Lower lobe of right lung (tissue), 2 donors: Measurements from ENCODE around the gene ARL11. TPM values are rescaled to one million over a fixed set of nuclear protein-coding genes. Genes with fewer than 3 reads are reported as not detected.
"Not testable (repeated sequence)": the region's sequence is repeated elsewhere in the genome, so short reads cannot be mapped to it uniquely, and the experiment has no call there.

Experiments
- ATAC-seq, 2 donors: fragments of 200-7000 bp; cut with Tn5 transposase; one replicate each; pipeline ENCODE4 v1.9.1; 2020 to 2022; ENCODE audit warnings: mild to moderate bottlenecking in 2 of 2, moderate library complexity in 2 of 2
- DNase-seq: peaks from one replicate; pipeline ENCODE4 v3.0.0-alpha.2; 2020
- H3K27ac ChIP-seq: fragments of 200-600 bp; one replicate; pipeline ENCODE4 v1.8.0; 2022
- H3K27me3 ChIP-seq: fragments of 200-600 bp; one replicate; pipeline ENCODE4 v1.8.0; 2022; ENCODE audit warnings: low read depth
- H3K36me3 ChIP-seq: fragments of 200-600 bp; one replicate; pipeline ENCODE4 v1.8.0; 2022; ENCODE audit warnings: mild to moderate bottlenecking
- H3K4me1 ChIP-seq: fragments of 200-600 bp; one replicate; pipeline ENCODE4 v1.8.0; 2022
- H3K4me3 ChIP-seq: fragments of 200-600 bp; one replicate; pipeline ENCODE4 v1.8.0; 2022; ENCODE audit warnings: mild to moderate bottlenecking
- H3K9me3 ChIP-seq: fragments of 200-600 bp; one replicate; pipeline ENCODE4 v1.8.0; 2022
- intact Hi-C: fragments of 100-400 bp; cut with DNase I; formaldehyde crosslinking; loops from one replicate; pipeline ENCODE4 v1.11.0; 2022
- total RNA-seq: library from RNA; stranded (reverse); fragmentation: NEBNext Ultra II Directional; extraction: Animal tissue kit (Norgen Biotek cat#: 25700); gene quantifications from one replicate; pipeline ENCODE4 v1.2.1, GENCODE V29; 2021
- TF ChIP-seq, protein P1 (sequence below): fragments of 200-600 bp; IDR thresholded peaks from one replicate; pipeline ENCODE4 v1.8.0; 2022; ENCODE audit warnings: antibody characterized with exemption, mild to moderate bottlenecking
- donor health status: DM: no; HTN: yes; CAD: no; lungs with severe emphysema.

ARL11 gene
- total RNA-seq, 1 donor from 2014 or later, result 7.5 TPM

DNA sequence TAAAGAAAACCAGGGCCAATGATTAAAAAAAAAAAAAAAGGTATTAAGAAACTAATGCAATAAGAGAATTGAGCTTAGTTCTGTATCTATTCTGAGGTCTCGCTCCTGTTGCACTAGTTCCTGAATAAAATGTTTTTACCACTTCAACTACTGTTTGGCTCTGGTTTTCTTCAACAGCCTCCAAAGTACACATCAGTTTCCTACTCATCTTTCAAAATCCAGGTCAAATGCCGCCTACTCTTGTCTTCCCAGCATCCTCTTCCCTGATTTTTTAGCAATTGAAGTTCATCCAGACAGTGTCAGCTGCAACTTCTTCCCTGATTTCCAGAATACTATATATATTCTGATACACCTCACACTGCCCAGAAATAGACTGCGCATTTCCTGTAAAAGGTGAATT is 41.6 kb upstream of the ARL11 start:
- no peaks in the 10 kb centered on the region for H3K36me3 ChIP-seq
- TF ChIP-seq, protein P1, sequence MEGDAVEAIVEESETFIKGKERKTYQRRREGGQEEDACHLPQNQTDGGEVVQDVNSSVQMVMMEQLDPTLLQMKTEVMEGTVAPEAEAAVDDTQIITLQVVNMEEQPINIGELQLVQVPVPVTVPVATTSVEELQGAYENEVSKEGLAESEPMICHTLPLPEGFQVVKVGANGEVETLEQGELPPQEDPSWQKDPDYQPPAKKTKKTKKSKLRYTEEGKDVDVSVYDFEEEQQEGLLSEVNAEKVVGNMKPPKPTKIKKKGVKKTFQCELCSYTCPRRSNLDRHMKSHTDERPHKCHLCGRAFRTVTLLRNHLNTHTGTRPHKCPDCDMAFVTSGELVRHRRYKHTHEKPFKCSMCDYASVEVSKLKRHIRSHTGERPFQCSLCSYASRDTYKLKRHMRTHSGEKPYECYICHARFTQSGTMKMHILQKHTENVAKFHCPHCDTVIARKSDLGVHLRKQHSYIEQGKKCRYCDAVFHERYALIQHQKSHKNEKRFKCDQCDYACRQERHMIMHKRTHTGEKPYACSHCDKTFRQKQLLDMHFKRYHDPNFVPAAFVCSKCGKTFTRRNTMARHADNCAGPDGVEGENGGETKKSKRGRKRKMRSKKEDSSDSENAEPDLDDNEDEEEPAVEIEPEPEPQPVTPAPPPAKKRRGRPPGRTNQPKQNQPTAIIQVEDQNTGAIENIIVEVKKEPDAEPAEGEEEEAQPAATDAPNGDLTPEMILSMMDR, result no peak
- H3K4me3 ChIP-seq, result no peak overlapping the region
- no peaks in the 10 kb centered on the region for H3K9me3 ChIP-seq
- H3K27me3 ChIP-seq, result no peaks in the 10 kb centered on the region
- ATAC-seq, result no peak
- no peak overlapping the region for H3K27ac ChIP-seq
- no peak for DNase-seq
- intact Hi-C loops, result no loop called here
- H3K4me1 ChIP-seq, result peaks cover 18% of the 10 kb centered on the region

DNA sequence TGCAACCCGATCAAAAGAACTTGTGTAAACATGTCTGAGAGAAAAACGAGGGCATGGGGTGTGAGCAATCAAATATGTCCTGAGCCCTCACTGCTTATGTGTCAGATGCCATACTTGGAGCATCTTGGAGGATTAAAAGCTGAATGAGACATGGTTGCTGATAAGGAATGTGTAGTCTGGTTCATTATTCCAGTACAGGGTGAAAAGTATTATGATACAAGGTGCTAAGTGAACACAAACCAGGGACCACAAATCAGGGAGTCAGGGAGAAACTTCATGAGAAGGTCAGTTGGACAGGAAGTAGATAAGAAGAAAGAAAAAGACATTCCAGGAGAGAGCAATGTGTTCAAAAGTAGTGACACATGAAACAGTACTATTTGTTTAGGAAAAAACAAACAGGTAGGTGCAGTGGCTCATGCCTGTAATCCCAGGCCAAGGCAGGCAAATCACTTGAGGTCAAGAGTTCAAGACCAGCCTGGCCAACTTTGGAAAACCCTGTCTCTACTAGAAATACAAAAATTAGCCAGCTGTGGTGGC is 40.9 kb upstream of the ARL11 start:
- peaks cover 18% of the 10 kb centered on the region for H3K4me1 ChIP-seq
- DNase-seq (no peak), ATAC-seq (no peak)
- H3K36me3 ChIP-seq, result no peaks in the 10 kb centered on the region
- TF ChIP-seq, protein P1, result no peak
- intact Hi-C loops, result no loop called here
- H3K4me3 ChIP-seq, result no peak overlapping the region
- no peak overlapping the region for H3K27ac ChIP-seq
- no peaks in the 10 kb centered on the region for H3K9me3 ChIP-seq
- no peaks in the 10 kb centered on the region for H3K27me3 ChIP-seq

DNA sequence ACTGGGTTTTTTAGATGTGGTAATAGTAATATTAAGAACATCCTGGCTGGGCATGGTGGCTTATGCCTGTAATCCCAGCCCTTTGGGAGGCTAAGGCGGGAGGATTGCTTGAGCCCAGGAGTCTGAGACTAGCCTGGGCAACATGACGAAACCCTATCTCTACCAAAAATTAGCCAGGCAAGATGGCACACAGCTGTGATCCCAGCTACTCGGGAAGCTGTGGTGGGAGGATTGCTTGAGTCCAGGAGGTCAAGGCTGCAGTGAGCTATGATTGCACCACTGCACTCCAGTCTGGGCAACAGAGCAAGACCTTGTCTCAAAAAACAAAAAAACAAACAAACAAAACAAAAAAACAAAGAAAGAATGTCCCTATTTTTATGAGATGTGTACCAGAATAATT is 37.6 kb upstream of the ARL11 start:
- intact Hi-C loops, H3K4me3 ChIP-seq, ATAC-seq, H3K9me3 ChIP-seq, H3K36me3 ChIP-seq, DNase-seq, H3K27ac ChIP-seq, H3K4me1 ChIP-seq, H3K27me3 ChIP-seq: not testable (repeated sequence)

DNA sequence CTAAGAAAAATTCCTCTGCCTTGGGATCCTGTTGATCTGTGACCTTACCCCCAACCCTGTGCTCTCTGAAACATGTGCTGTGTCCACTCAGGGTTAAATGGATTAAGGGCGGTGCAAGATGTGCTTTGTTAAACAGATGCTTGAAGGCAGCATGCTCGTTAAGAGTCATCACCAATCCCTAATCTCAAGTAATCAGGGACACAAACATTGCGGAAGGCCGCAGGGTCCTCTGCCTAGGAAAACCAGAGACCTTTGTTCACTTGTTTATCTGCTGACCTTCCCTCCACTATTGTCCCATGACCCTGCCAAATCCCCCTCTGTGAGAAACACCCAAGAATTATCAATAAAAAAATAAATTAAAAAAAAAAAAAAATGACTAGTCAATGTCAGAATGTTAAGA is 34.4 kb upstream of the ARL11 start:
- ATAC-seq, H3K4me3 ChIP-seq, H3K27me3 ChIP-seq, H3K36me3 ChIP-seq, DNase-seq, H3K4me1 ChIP-seq, intact Hi-C loops, H3K9me3 ChIP-seq, H3K27ac ChIP-seq: not testable (repeated sequence)

DNA sequence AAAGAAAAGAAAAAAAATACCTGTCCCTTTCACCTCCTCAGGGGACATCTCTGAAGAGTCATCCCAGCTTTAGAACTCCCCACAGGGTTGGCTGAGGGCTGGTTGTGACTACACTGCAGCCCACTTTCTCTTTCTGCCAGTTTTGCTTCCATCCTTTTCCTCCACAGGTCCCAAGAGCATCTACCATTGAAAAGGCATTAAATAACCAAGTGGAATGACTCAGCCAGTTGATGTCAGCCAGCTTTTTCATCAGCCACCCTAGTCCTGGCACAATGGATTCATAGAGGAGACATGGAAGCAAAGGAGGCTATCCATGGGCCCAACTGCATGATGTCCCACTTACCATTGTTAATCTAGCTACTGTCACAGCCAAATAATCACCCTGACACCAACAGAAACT is 33.7 kb upstream of the ARL11 start:
- Histone ChIP-seq H3K9me3 (no peaks in the 10 kb centered on the region), H3K4me3 (no peak overlapping the region), H3K36me3 (no peaks in the 10 kb centered on the region), H3K27ac (no peak overlapping the region), H3K4me1 (no peaks in the 10 kb centered on the region), H3K27me3 (no peaks in the 10 kb centered on the region)
- DNase-seq (no peak), ATAC-seq (no peak)
- TF ChIP-seq, protein P1, result no peak
- intact Hi-C loops, result no loop called here

DNA sequence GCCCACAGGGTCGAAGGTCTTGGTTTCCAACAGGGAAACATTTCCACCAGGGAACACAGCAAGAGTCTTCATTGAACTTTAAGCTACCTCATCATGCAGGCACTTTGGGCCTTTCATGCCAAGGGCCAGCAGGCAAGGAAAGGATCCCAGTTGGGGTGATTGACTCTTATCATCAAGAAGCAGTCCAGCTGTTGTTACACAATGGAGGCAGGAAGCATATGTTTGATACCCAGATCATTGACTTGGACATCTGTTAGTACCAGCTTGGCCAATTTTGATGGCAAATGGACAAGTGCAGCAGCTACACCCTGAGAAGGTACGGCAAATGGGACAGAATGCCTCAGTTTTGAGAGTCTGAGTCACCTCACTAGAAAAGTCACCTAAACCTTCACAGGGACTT is 32.1 kb upstream of the ARL11 start:
- ATAC-seq (no peak), DNase-seq (no peak)
- Histone ChIP-seq H3K4me3 (no peak overlapping the region), H3K4me1 (no peaks in the 10 kb centered on the region), H3K36me3 (no peaks in the 10 kb centered on the region), H3K27ac (no peak overlapping the region), H3K27me3 (no peaks in the 10 kb centered on the region), H3K9me3 (no peaks in the 10 kb centered on the region)
- TF ChIP-seq, protein P1, result no peak
- intact Hi-C loops, result no loop called here
